HEK293 (cell line): ENCODE results near the gene DSCAML1.

ENCODE experiments used
- CTCF ChIP-seq: fragments of 450-650 bp; formaldehyde crosslinking; IDR thresholded peaks from 2 replicates; pipeline ENCODE4 v1.5.1; 2016; ENCODE audit warnings: missing biosample characterization, missing genetic modification characterization
- GFI1B ChIP-seq: fragments of 450-650 bp; formaldehyde crosslinking; IDR thresholded peaks from 2 replicates; pipeline ENCODE4 v1.5.1; 2016; ENCODE audit warnings: missing biosample characterization, missing genetic modification characterization
- REPIN1 ChIP-seq: fragments of 450-650 bp; formaldehyde crosslinking; IDR thresholded peaks from 2 replicates; pipeline ENCODE4 v1.5.1; 2017; ENCODE audit warnings: missing biosample characterization, missing genetic modification characterization, low read depth
- REST ChIP-seq: fragments of 450-650 bp; formaldehyde crosslinking; IDR thresholded peaks from 2 replicates; pipeline ENCODE4 v1.5.1; 2016; ENCODE audit warnings: missing biosample characterization, missing genetic modification characterization
- ZBTB21 ChIP-seq: fragments of 450-650 bp; formaldehyde crosslinking; IDR thresholded peaks from 2 replicates; pipeline ENCODE4 v1.5.1; 2017; ENCODE audit warnings: missing biosample characterization, missing genetic modification characterization
- ZFP37 ChIP-seq: fragments of 450-650 bp; formaldehyde crosslinking; IDR thresholded peaks from 2 replicates; pipeline ENCODE4 v1.5.1; 2016; ENCODE audit warnings: missing biosample characterization, missing genetic modification characterization
- ZNF132 ChIP-seq: fragments of 450-650 bp; formaldehyde crosslinking; IDR thresholded peaks from 2 replicates; pipeline ENCODE4 v1.5.1; 2017; ENCODE audit warnings: missing biosample characterization, missing genetic modification characterization, borderline replicate concordance
- ZNF16 ChIP-seq: fragments of 450-650 bp; formaldehyde crosslinking; IDR thresholded peaks from 2 replicates; pipeline ENCODE4 v1.5.1; 2016; ENCODE audit warnings: low read depth, missing biosample characterization, missing genetic modification characterization
- ZNF621 ChIP-seq: fragments of 450-650 bp; formaldehyde crosslinking; IDR thresholded peaks from 2 replicates; pipeline ENCODE4 v1.5.1; 2017; ENCODE audit warnings: missing biosample characterization, missing genetic modification characterization
- TF ChIP-seq, protein P1 (sequence below): fragments of 450-650 bp; formaldehyde crosslinking; IDR thresholded peaks from 2 replicates; pipeline ENCODE4 v1.5.1; 2016; ENCODE audit warnings: missing biosample characterization, missing genetic modification characterization

DNA sequence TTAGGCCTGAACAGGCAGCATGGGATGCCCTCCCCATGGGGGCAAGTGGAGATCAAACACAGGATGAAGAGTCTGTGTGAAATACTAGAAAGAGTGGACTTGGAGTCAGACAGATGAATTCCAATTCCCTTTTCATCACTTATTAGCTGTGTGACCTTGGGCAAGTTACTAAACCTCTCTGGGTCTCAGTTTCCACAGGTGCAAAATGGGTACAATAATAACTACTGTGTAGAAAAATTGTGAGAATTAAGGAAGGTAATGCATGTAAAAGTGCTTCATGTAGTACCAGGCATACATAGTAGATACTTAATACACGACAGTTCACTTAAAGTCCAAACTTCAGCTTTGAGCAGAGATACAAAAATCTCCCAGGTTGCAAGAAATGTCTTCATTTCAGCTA lies 176.4 kb downstream of the DSCAML1 start:
- TF ChIP-seq ZBTB21 (tag by site-specific recombination) (no peak), REPIN1 (tag by site-specific recombination) (no peak), ZNF621 (tag by site-specific recombination) (no peak), GFI1B (no peak), CTCF (tag by site-specific recombination) (no peak), REST (no peak), ZFP37 (no peak), ZNF16 (no peak), ZNF132 (tag by site-specific recombination) (no peak)
- TF ChIP-seq, protein P1, sequence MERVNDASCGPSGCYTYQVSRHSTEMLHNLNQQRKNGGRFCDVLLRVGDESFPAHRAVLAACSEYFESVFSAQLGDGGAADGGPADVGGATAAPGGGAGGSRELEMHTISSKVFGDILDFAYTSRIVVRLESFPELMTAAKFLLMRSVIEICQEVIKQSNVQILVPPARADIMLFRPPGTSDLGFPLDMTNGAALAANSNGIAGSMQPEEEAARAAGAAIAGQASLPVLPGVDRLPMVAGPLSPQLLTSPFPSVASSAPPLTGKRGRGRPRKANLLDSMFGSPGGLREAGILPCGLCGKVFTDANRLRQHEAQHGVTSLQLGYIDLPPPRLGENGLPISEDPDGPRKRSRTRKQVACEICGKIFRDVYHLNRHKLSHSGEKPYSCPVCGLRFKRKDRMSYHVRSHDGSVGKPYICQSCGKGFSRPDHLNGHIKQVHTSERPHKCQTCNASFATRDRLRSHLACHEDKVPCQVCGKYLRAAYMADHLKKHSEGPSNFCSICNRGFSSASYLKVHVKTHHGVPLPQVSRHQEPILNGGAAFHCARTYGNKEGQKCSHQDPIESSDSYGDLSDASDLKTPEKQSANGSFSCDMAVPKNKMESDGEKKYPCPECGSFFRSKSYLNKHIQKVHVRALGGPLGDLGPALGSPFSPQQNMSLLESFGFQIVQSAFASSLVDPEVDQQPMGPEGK (tag by site-specific recombination) = no peak
